Adipocyte (in vitro differentiated cells): ENCODE results near the gene ANKRD12.

Experiments
- DNase-seq: peaks from one replicate; pipeline ENCODE4 v3.0.0-alpha.2; 2015; ENCODE audit warnings: low read depth
- H3K27me3 ChIP-seq: replicated peaks from 2 replicates; pipeline ENCODE4 v1.7.0; 2013; ENCODE audit warnings: mild to moderate bottlenecking, low read length, moderate library complexity; ENCODE audit not compliant: control insufficient read depth, insufficient read depth
- H3K36me3 ChIP-seq: 2 replicates; pipeline ENCODE4 v1.7.0; 2013; ENCODE audit warnings: low read length, mild to moderate bottlenecking, moderate library complexity; ENCODE audit not compliant: control insufficient read depth, insufficient read depth, severe bottlenecking
- H3K4me1 ChIP-seq: 2 replicates; pipeline ENCODE4 v1.7.0; 2013; ENCODE audit warnings: mild to moderate bottlenecking, low read length, moderate library complexity; ENCODE audit not compliant: control insufficient read depth, insufficient read depth
- H3K4me3 ChIP-seq: 2 replicates; pipeline ENCODE4 v1.7.0; 2013; ENCODE audit warnings: mild to moderate bottlenecking, low read length, moderate library complexity
- H3K9ac ChIP-seq: 2 replicates; pipeline ENCODE4 v1.7.0; 2013; ENCODE audit warnings: mild to moderate bottlenecking, low read length, moderate library complexity
- H3K9me3 ChIP-seq: 2 replicates; pipeline ENCODE4 v1.7.0; 2013; ENCODE audit warnings: mild to moderate bottlenecking, low read length, moderate library complexity; ENCODE audit not compliant: control insufficient read depth

The ANKRD12 gene

DNA sequence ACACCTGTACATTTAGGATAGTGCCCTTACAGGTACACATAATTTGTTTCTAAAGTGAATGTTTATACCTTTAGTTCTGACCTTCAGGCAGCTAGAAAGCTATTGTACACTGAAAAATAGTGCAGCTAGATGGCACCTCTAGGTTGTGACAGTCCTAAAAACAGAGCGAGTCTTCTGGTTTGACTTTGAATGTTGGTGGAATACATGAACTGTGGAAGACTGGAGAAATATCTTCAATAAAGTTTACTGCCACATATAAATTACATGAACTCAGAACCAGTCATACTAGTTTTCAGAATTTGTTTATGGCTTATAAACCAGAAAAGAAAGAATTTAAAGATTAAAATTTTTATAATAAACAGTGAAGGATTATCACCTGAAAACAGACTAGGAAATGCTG, 139.3 kb downstream of the ANKRD12 start:
- peaks cover 85% of the 10 kb centered on the region for H3K36me3 ChIP-seq
- H3K9me3 ChIP-seq, result no peaks in the 10 kb centered on the region

GRCh38 chr18:9278028-9278427, 141.4 kb downstream of the ANKRD12 start:
- Histone ChIP-seq H3K9me3 (no peaks in the 10 kb centered on the region), H3K4me1 (no peaks in the 10 kb centered on the region), H3K4me3 (no peak overlapping the region), H3K27me3 (no peaks in the 10 kb centered on the region), H3K9ac (no peak overlapping the region), H3K36me3 (peaks cover 79% of the 10 kb centered on the region)
- DNase-seq, result no peak

More for the DNA sequence above, 139.3 kb downstream of the ANKRD12 start:
- Histone ChIP-seq H3K9ac (no peak overlapping the region), H3K27me3 (no peaks in the 10 kb centered on the region), H3K4me1 (no peaks in the 10 kb centered on the region), H3K4me3 (no peak overlapping the region)
- no peak for DNase-seq

GRCh38 chr18:9280849-9281248, 144.3 kb downstream of the ANKRD12 start:
- Histone ChIP-seq H3K36me3 (peaks cover 66% of the 10 kb centered on the region), H3K27me3 (no peaks in the 10 kb centered on the region), H3K9ac (no peak overlapping the region), H3K9me3 (no peaks in the 10 kb centered on the region), H3K4me1 (no peaks in the 10 kb centered on the region), H3K4me3 (no peak overlapping the region)
- no peak for DNase-seq

DNA sequence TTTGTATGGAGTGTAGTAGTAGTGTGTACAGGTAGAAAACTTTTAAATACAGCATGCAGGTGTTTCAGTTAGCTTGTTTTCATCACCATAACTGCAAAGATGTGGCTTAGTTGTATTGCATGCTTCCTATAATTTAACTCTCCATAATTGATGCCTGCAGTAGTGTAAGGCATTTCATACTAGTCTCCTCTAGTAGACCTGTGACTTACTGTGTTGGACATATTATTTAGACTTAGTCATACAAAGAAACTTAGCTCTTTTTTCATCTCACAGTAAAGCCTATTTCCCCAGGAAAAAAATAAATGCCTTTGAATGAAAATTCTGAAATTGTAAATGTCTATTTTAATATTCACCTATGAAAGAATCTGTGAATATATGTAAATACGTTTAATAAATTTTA, 145.2 kb downstream of the ANKRD12 start:
- Histone ChIP-seq H3K4me3 (no peak overlapping the region), H3K9me3 (no peaks in the 10 kb centered on the region), H3K36me3 (peaks cover 57% of the 10 kb centered on the region), H3K4me1 (no peaks in the 10 kb centered on the region), H3K27me3 (no peaks in the 10 kb centered on the region), H3K9ac (no peak overlapping the region)
- no peak for DNase-seq

- no peak overlapping the region for H3K4me3 ChIP-seq
- H3K9me3 ChIP-seq, result no peaks in the 10 kb centered on the region
- H3K4me1 ChIP-seq, result no peaks in the 10 kb centered on the region
- peak; percentile 24 for DNase-seq
- no peak overlapping the region for H3K9ac ChIP-seq
- H3K27me3 ChIP-seq, result no peaks in the 10 kb centered on the region
- peaks cover 41% of the 10 kb centered on the region for H3K36me3 ChIP-seq
Measured at GRCh38 chr18:9283791-9284190, 147.2 kb downstream of the ANKRD12 start.

GRCh38 chr18:9285604-9286003, 149.0 kb downstream of the ANKRD12 start:
- Histone ChIP-seq H3K9me3 (no peaks in the 10 kb centered on the region), H3K4me3 (no peak overlapping the region), H3K4me1 (no peaks in the 10 kb centered on the region), H3K36me3 (peaks cover 25% of the 10 kb centered on the region), H3K27me3 (no peaks in the 10 kb centered on the region), H3K9ac (no peak overlapping the region)
- DNase-seq, result no peak

GRCh38 chr18:9287036-9287435, 150.5 kb downstream of the ANKRD12 start:
- no peak for DNase-seq
- peaks cover 13% of the 10 kb centered on the region for H3K36me3 ChIP-seq
- H3K9me3 ChIP-seq, result no peaks in the 10 kb centered on the region
- no peak overlapping the region for H3K9ac ChIP-seq
- no peaks in the 10 kb centered on the region for H3K27me3 ChIP-seq
- H3K4me1 ChIP-seq, result no peaks in the 10 kb centered on the region
- H3K4me3 ChIP-seq, result no peak overlapping the region

- no peaks in the 10 kb centered on the region for H3K4me1 ChIP-seq
- no peak for DNase-seq
- H3K4me3 ChIP-seq, result no peak overlapping the region
- H3K9ac ChIP-seq, result no peak overlapping the region
- no peaks in the 10 kb centered on the region for H3K27me3 ChIP-seq
- no peaks in the 10 kb centered on the region for H3K36me3 ChIP-seq
- peaks cover 6% of the 10 kb centered on the region for H3K9me3 ChIP-seq
Measured at GRCh38 chr18:9289698-9290097, 153.1 kb downstream of the ANKRD12 start.

DNA sequence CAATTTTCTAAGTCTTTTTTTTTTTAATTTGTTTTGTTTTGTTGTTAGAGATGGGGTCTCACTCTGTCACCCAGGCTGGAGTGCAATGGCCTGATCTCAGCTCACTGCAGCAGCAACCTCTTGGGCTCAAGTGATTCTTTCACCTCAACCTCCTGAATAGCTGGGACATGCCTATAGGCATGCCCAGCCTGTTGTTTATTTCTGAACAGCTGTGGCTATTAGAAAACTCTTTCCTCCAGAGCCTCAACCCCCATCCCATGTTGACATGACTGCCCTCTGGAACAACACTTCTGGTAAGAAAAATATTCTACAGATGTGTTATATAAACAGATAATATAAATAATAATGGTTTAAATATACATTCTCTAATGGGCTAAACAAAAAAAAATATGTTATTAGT, 153.6 kb downstream of the ANKRD12 start:
- Histone ChIP-seq H3K27me3 (no peaks in the 10 kb centered on the region), H3K4me1 (no peaks in the 10 kb centered on the region), H3K9me3 (peaks cover 6% of the 10 kb centered on the region), H3K4me3 (no peak overlapping the region), H3K36me3 (no peaks in the 10 kb centered on the region), H3K9ac (no peak overlapping the region)
- peak; percentile 15 for DNase-seq

DNA sequence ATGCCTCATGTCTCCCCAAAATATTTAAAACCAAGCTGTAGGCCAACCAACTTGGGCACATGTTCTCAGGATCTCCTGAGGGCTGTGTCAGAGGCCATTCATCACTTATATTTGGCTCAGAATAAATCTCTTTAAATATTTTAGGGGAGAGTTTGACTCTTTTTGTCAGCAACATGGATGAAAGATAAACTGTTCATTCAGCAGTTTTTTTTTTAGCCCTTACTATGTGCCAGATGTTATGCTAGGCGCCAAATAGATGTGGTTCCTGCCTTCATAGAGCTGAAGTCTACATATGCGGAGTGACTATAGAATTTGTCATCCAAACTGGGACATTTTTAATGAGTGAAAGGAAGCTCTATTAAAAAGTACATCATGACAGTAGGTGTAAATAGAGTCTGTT, 155.5 kb downstream of the ANKRD12 start:
- Histone ChIP-seq H3K27me3 (no peaks in the 10 kb centered on the region), H3K9me3 (peaks cover 6% of the 10 kb centered on the region), H3K9ac (no peak overlapping the region)

GRCh38 chr18:9293948-9294347, 157.4 kb downstream of the ANKRD12 start:
- no peaks in the 10 kb centered on the region for H3K4me1 ChIP-seq
- H3K9ac ChIP-seq, result no peak overlapping the region
- no peak for DNase-seq
- no peaks in the 10 kb centered on the region for H3K36me3 ChIP-seq
- no peaks in the 10 kb centered on the region for H3K27me3 ChIP-seq
- peaks cover 6% of the 10 kb centered on the region for H3K9me3 ChIP-seq
- no peak overlapping the region for H3K4me3 ChIP-seq

More for the DNA sequence above, 155.5 kb downstream of the ANKRD12 start:
- Histone ChIP-seq H3K4me1 (no peaks in the 10 kb centered on the region), H3K4me3 (no peak overlapping the region), H3K36me3 (no peaks in the 10 kb centered on the region)
- no peak for DNase-seq

DNA sequence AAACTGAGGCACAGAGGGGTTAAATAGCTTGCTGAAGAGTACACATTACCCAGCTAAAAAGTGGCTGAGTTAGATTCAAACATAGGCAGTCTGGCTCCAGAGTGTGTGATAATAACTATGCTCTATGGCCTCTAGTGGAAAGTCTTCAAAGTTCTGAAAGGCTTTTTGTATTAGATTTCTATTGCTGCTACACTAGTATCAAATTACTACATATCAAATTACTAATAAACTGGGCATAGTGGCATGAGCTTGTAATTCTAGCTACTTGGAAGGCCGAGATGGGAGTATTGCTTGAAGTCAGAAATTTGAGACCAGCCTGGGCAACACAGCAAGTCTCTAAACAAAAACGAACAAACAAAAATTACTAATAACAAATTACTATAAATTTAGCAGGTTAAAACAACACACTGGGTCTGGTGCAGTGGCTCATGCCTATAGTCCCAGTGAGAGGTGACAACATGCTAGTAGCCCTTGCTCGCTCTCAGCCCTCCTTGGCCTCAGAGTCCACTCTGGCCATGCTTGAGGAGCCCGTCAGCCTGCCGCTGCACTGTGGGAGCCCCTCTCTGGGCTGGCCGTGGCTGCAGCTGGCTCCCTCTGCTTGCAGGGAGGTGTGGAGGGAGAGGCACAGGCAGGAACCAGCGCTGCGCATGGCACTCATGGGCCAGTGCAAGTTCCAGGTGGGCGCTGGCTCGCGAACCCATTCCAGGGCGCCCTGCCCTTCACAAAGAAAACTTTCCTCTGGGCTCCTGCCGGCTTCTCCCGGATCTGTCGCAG, 159.8 kb downstream of the ANKRD12 start:
- peak; percentile 27 for DNase-seq
- H3K9ac ChIP-seq, result no peak overlapping the region
- no peaks in the 10 kb centered on the region for H3K27me3 ChIP-seq
- H3K4me1 ChIP-seq, result no peaks in the 10 kb centered on the region
- H3K4me3 ChIP-seq, result no peak overlapping the region
- no peaks in the 10 kb centered on the region for H3K36me3 ChIP-seq
- peaks cover 6% of the 10 kb centered on the region for H3K9me3 ChIP-seq
